Activated CD4-positive, alpha-beta T cell treated with anti-CD3 and anti-CD28 coated beads for 36 hours (primary cell): ENCODE data around the gene HMSD. TPM values are rescaled to one million over a fixed set of nuclear protein-coding genes. Genes with fewer than 3 reads are reported as not detected.

ENCODE experiments used
- ATAC-seq: fragments of 200-7000 bp; cut with Tn5 transposase; one replicate; pipeline ENCODE4 v1.10.0; 2021; ENCODE audit warnings: mild to moderate bottlenecking, moderate library complexity
- CTCF ChIA-PET: fragments of 350-600 bp; sonication (Branson Sonifier 250); formaldehyde crosslinking; loops from one replicate; lab custom pipeline; 2021; ENCODE audit warnings: antibody characterized with exemption; lab: Charles Lee
- POLR2A ChIA-PET: fragments of 350-600 bp; sonication (Branson Sonifier 250); formaldehyde crosslinking; loops from one replicate; lab custom pipeline; 2021; ENCODE audit warnings: antibody characterized with exemption, inconsistent platforms; lab: Charles Lee
- DNase-seq: peaks from one replicate; pipeline ENCODE4 v3.0.0-alpha.2; 2020
- H3K27ac Mint-ChIP-seq: one replicate; pipeline ENCODE4 v1.8.0; 2021; ENCODE audit warnings: mixed read lengths
- H3K27me3 Mint-ChIP-seq: one replicate; pipeline ENCODE4 v1.8.0; 2021; ENCODE audit warnings: mixed read lengths
- H3K36me3 Mint-ChIP-seq: one replicate; pipeline ENCODE4 v1.8.0; 2021; ENCODE audit warnings: low read depth, mixed read lengths
- H3K4me1 Mint-ChIP-seq: one replicate; pipeline ENCODE4 v1.8.0; 2021; ENCODE audit warnings: mixed read lengths
- H3K4me3 Mint-ChIP-seq: one replicate; pipeline ENCODE4 v1.8.0; 2021; ENCODE audit warnings: mild to moderate bottlenecking, moderate library complexity, mixed read lengths
- H3K9me3 Mint-ChIP-seq: one replicate; pipeline ENCODE4 v1.8.0; 2021; ENCODE audit warnings: low read depth, mixed read lengths
- intact Hi-C, 2 experiments: fragments of 100-400 bp; cut with DNase I in 1 of 2; cut with micrococcal nuclease in 1 of 2; formaldehyde crosslinking; loops; one replicate each; pipeline versions ENCODE4 v1.14.2 to v1.15.1; 2022 to 2024; cut with DNase I, micrococcal nuclease
- total RNA-seq, 2 experiments: library from RNA; stranded (reverse); gene quantifications; one replicate each; pipeline ENCODE4 v1.2.3, GENCODE V29; 2021

The HMSD gene
- total RNA-seq, 2 experiments from 2014 or later: 18.8 to 26.7 TPM

- Mint-ChIP-seq H3K4me1 (peaks cover 5% of the 10 kb centered on the region), H3K36me3 (peaks cover 5% of the 10 kb centered on the region), H3K9me3 (peaks cover 9% of the 10 kb centered on the region), H3K27ac (no peak overlapping the region), H3K27me3 (no peaks in the 10 kb centered on the region), H3K4me3 (no peak overlapping the region)
- intact Hi-C loops: loop anchor here in 1 of 2 experiments (5.0 kb wide), 1 partner anchor 478 kb away; no protein-coding TSS in a partner anchor
- ATAC-seq (peak; percentile 23), DNase-seq (peak; percentile 56)
- CTCF ChIA-PET: interaction anchor here (0.7 to 2.4 kb wide), 6 partner anchors 11 to 477 kb away, joined by 3 to 17 read pairs (median 7); no protein-coding TSS in a partner anchor
- POLR2A ChIA-PET: no interaction called here
These were observed 45.8 kb downstream of the HMSD start for GRCh38 chr18:63994783-63995399.

DNA sequence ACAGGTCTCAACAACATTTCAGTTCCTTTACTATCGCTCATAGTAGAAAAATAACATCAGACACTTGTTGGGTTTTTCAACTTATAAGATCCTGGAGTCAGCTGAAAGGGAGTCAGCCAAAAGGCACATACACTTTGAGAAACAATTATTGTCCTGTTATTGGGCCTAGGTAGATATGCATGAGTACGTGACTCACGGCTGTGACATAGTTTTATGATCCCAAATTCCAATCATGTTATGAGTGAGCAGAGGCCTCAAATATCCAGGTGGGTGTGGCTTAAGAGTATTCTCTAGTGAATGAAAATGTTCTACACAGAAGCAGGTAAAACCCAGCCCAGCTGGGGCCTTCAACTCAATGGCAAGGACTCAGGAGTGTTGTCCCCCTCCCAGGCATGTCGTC is 47.9 kb downstream of the HMSD start:
- CTCF ChIA-PET: interaction anchor here (0.6 kb wide), 1 partner anchor 15 kb away, joined by 3 read pairs; no protein-coding TSS in a partner anchor
- intact Hi-C loops: loop anchor here in 1 of 2 experiments (5.0 kb wide), 1 partner anchor 480 kb away; no protein-coding TSS in a partner anchor
- POLR2A ChIA-PET: interaction anchor here (0.5 kb wide), 1 partner anchor 149 kb away, joined by 4 read pairs; no protein-coding TSS in a partner anchor
- DNase-seq: no peak
- no peak overlapping the region for H3K27ac Mint-ChIP-seq
- H3K9me3 Mint-ChIP-seq: peaks cover 9% of the 10 kb centered on the region
- no peak for ATAC-seq
- H3K4me3 Mint-ChIP-seq: no peak overlapping the region
- H3K4me1 Mint-ChIP-seq: peaks cover 5% of the 10 kb centered on the region
- H3K36me3 Mint-ChIP-seq: peaks cover 5% of the 10 kb centered on the region
- H3K27me3 Mint-ChIP-seq: peaks cover 7% of the 10 kb centered on the region

- Mint-ChIP-seq H3K27me3 (peaks cover 10% of the 10 kb centered on the region), H3K4me3 (no peak overlapping the region), H3K36me3 (peaks cover 2% of the 10 kb centered on the region), H3K4me1 (peaks cover 2% of the 10 kb centered on the region), H3K27ac (no peak overlapping the region), H3K9me3 (peaks cover 9% of the 10 kb centered on the region)
- no peak for DNase-seq
- intact Hi-C loops: loop anchor here in 1 of 2 experiments (5.0 kb wide), 1 partner anchor 480 kb away; no protein-coding TSS in a partner anchor
- ATAC-seq: no peak
- CTCF ChIA-PET: interaction anchor here (0.6 kb wide), 1 partner anchor 15 kb away, joined by 3 read pairs; no protein-coding TSS in a partner anchor
- POLR2A ChIA-PET: interaction anchor here (0.5 kb wide), 1 partner anchor 150 kb away, joined by 4 read pairs; no protein-coding TSS in a partner anchor
These were observed 48.5 kb downstream of the HMSD start for GRCh38 chr18:63997606-63998005.

DNA sequence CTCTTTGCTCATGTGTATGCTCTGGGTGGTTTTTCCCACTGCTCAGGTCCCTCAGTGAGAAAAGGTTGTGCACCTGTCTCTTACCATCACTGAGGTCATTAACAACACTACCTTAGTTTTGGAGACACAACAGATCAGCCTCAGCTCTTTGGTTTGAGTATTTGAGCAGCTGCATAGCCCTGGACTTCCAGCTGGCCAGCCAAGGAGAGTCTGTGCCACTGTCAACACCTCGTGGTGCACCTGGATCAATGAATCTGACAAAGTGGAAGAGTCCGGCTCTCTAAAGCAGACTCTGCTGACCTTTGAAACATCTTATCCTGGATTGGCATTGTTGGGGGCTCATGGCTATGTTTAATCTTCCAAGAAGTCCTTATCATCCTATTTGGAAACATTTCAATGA is 50.8 kb downstream of the HMSD start:
- intact Hi-C loops: loop anchor here in 1 of 2 experiments (5.0 kb wide), 1 partner anchor 483 kb away; no protein-coding TSS in a partner anchor
- POLR2A ChIA-PET: no interaction called here
- no peak overlapping the region for H3K27ac Mint-ChIP-seq

GRCh38 chr18:64002581-64002980 is 53.5 kb downstream of the HMSD start:
- no peak overlapping the region for H3K4me3 Mint-ChIP-seq
- no peaks in the 10 kb centered on the region for H3K36me3 Mint-ChIP-seq
- no peak overlapping the region for H3K27ac Mint-ChIP-seq
- no peak for DNase-seq
- H3K27me3 Mint-ChIP-seq: peaks cover 15% of the 10 kb centered on the region
- ATAC-seq: no peak
- no peaks in the 10 kb centered on the region for H3K4me1 Mint-ChIP-seq
- intact Hi-C loops: no loop called here
- H3K9me3 Mint-ChIP-seq: peaks cover 2% of the 10 kb centered on the region
- CTCF ChIA-PET: no interaction called here
- POLR2A ChIA-PET: no interaction called here

More for the DNA sequence above, 50.8 kb downstream of the HMSD start:
- DNase-seq (no peak), ATAC-seq (no peak)
- CTCF ChIA-PET: interaction anchor here (0.6 to 1.1 kb wide), 2 partner anchors 23 to 36 kb away, joined by 4 to 5 read pairs; no protein-coding TSS in a partner anchor
- H3K4me1 Mint-ChIP-seq: no peaks in the 10 kb centered on the region
- H3K36me3 Mint-ChIP-seq: no peaks in the 10 kb centered on the region
- peaks cover 11% of the 10 kb centered on the region for H3K9me3 Mint-ChIP-seq
- H3K4me3 Mint-ChIP-seq: no peak overlapping the region
- peaks cover 15% of the 10 kb centered on the region for H3K27me3 Mint-ChIP-seq

DNA sequence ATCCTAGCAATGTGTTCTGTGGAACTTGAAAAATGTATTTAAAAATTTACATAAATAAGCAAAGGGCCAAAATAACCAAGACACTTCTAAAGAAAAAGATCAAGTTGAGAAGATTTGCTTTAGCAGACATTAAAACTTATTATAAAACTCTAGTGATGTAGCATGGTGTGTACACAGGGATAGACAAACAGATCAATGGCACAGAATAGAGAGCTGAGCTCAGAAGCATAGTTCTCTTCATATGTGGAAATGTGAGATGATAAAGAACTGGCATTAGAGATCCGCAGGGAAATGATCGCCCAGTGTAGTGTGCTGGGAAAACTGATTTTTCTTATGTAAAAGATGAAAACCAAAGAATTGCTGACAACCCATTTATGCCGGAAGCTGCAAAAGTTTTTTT is 60.2 kb downstream of the HMSD start:
- ChIA-PET CTCF (interaction anchor here (1.8 to 2.3 kb wide), 2 partner anchors 9 to 15 kb away, joined by 5 to 8 read pairs; no protein-coding TSS in a partner anchor), POLR2A (no interaction called here)
- ATAC-seq (no peak), DNase-seq (no peak)
- Mint-ChIP-seq H3K4me1 (no peaks in the 10 kb centered on the region), H3K36me3 (no peaks in the 10 kb centered on the region), H3K27ac (no peak overlapping the region), H3K9me3 (no peaks in the 10 kb centered on the region), H3K27me3 (peaks cover 2% of the 10 kb centered on the region), H3K4me3 (no peak overlapping the region)
- intact Hi-C loops: no loop called here

Other genes with a start within 250 kb of the HMSD start
- gene SERPINB11, start 246.3 kb upstream of the HMSD start, total RNA-seq: not detected
- not detected for gene SERPINB7, start 173.9 kb upstream of the HMSD start, total RNA-seq
- not detected for gene SERPINB2, start 61.6 kb upstream of the HMSD start, total RNA-seq
- not detected for gene SERPINB10, start 41.3 kb upstream of the HMSD start, total RNA-seq
- 10 to 100 TPM; 16.0 to 17.1 TPM for gene SERPINB8, start 20.8 kb downstream of the HMSD start, total RNA-seq
- gene LINC00305, start 199.8 kb downstream of the HMSD start, total RNA-seq: not detected